GM21737 (cell line): ENCODE data around the gene IL13.

Source experiments
- ATAC-seq: cut with Tn5 transposase; IDR thresholded peaks from one replicate; pipeline ENCODE4 v1.9.1; 2021; ENCODE audit warnings: mild to moderate bottlenecking, moderate library complexity; ENCODE audit not compliant: unreplicated experiment

IL13 gene

GRCh38 chr5:132669455-132669820, 11.5 kb downstream of the IL13 start:
- no peak for ATAC-seq

GRCh38 chr5:132669966-132670882, 12.3 kb downstream of the IL13 start:
- no peak for ATAC-seq

DNA sequence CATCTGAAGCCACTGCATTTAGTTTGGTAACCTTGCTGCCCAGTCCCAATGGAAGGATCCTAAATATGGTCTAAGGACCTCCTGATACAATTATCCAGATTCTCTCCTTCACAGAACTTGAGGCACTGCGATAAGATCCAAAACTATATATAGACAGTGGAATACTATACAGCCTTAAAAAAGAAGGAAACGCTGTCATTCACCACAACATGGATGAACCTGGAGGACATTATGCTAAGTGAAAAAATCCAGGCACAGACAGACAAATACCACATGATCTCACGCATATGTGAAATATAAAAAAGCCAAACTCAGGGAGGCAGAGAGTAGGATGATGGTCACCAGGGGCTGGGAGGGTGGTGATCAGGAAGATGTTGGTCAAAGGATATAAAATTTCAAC, 13.0 kb downstream of the IL13 start:
- ATAC-seq = no peak

- ATAC-seq = no peak
These were observed 15.5 kb downstream of the IL13 start for GRCh38 chr5:132673488-132673887.

GRCh38 chr5:132673939-132674630, 16.1 kb downstream of the IL13 start, which contains the start of gene IL4:
Gene IL4 (plus strand): TSS chr5:132673989. CDS start chr5:132674051, 62 bp downstream.
- ATAC-seq = no peak

DNA sequence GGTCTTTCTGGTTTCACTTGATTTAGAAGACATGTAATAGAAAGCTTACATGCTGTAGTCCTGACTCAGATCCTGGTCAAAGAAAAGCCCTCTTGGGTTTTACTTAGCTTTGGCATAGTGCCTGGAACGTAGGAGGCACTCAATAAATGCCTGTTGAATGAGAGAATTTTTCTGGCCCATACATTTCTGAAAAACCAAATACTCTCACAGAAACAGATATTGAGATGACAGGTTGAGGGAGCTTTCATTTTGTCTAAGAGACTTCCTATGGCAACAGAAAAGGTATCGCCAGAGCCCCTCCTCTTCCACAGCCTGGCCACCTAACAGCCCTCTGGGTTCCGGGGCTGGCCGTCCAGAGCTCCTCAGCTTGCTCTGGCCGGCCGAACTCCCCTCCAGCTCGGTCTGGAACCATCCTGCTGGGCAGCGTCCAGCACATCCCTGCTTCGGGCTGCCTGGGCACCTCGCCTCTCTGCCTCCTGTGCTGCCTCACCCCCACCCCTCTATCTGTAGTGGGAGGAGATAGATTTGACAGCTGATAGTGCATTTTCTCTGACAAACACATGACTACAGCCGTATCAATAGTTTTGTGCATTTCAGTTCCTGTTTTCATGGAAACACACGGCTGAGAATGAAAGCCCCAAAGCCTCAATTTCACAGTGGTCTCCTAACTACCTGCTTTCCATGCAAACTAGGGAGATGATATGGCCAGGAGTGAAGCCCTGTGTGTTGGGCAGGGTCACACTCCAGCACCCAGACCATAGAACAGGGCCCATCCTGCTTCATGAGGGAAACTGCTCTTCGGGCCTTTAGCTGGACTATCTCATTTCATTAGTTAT, 16.9 kb downstream of the IL13 start:
- peak; percentile 71 for ATAC-seq

GRCh38 chr5:132675936-132676689, 18.1 kb downstream of the IL13 start:
- ATAC-seq = no peak

DNA sequence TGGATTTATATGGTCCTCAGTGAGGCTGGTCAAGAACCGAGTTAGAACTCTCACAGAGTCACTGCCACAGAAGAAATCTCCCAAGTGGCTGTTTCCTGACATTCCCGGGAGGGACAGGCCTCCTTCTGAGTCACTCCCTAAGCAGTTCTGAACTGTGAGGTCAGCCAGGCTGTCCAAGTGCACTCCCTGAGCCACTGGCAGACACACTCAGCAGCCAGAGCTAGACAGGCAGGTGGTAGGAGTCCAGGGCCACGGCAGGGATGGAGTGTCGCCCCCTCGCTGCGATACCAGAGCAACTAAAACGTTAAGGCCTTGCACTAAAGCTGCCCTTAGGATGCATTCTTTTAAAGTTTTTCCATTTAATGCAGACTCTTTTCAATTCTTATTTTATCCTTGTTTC, 19.2 kb downstream of the IL13 start:
- ATAC-seq = no peak

DNA sequence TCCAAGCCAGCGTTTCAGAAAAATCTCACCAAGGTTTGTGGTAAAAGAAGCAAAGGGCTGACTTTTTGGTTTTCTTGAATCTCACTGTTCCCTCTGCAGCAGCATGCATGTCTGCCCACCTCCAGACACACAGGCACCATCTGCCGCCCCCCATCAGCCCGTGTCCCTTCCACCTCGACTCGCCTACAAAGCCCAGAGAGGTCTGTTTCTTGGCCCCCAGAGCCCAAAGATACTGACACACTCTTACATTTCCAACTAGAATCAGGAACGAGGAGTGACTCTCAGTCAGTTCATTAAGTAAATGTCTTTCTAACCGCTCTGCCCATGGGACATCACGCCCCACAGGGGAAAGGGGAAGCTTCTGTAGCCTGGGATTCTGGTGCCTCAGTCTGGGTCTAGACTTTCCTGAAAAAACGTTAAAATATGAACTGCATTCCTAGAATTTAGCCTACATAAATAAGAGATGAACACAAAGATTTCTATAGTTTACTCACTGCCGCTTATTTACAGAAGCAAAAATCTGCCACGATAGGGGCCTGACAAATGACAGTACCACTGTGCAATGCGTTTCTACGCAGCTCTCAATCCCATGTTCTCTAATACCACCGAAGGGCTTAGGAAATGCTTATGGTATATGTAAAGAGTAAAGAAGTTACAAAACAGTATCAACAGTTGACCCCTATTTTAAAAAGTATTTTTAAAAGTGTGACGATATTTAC, 19.9 kb downstream of the IL13 start:
- no peak for ATAC-seq

GRCh38 chr5:132678735-132679134, 20.8 kb downstream of the IL13 start:
- ATAC-seq = no peak

GRCh38 chr5:132679166-132679565, 21.2 kb downstream of the IL13 start:
- ATAC-seq = no peak

DNA sequence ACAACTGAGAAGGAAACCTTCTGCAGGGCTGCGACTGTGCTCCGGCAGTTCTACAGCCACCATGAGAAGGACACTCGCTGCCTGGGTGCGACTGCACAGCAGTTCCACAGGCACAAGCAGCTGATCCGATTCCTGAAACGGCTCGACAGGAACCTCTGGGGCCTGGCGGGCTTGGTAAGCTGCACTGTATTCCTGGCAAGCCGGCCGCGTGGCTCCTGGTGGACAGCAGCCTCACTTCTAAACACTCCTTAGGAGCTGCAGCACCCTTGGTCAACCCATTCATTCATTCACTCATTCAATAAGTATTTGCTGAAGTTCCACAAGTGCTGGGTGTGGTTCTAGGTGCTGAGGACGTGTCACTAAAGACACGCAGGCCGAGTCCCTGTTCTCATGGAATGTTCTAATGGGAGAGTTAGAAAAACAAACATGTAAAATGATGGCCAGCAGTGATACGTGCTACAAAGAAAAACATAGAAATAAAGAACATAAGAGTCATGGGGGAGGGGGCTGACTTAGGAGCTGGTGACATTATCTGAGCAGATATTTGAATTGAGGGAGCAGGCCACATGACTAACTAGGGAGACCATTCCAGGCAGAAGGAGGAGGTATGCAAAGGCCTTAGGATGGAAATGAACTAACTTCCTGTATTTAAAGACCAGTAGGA, 21.9 kb downstream of the IL13 start:
- no peak for ATAC-seq

GRCh38 chr5:132680780-132681475, 23.0 kb downstream of the IL13 start:
- no peak for ATAC-seq

DNA sequence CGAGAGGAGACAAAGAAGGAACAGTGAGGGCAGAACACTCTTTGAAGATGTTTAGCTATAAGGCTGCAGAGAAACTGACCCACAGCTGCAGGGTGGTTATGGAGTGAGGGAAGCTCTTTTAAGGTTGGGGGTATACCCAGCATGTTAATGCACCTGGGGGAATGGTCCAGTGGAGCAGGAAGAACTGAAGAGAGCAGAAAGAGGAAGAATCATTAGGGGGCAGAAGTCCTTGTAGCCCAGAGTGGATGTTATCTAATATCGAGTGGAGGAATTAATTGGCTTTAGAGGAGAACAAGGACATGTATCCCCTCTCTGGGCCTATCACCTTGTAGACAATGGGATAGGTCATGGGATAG, 23.5 kb downstream of the IL13 start:
- ATAC-seq = no peak

GRCh38 chr5:132681983-132682382, 24.0 kb downstream of the IL13 start:
- ATAC-seq = no peak

DNA sequence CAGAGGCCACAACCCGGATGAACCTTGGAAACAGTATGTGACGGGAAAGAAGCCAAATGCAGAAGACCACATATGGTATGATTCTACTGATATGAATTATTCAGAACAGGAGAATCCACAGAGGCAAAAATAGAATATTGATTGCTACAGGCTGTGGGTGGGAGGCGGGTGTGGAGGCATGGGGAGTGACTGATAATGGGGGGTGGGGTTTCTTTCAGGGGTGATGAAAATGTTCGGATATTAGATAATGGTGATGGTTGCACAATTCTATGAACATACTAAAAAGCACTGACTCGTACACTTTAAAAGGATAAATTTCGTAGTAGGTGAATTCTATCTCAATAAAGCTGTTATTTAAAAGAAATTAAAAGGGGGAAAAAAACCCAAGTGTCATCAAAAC, 26.5 kb downstream of the IL13 start:
- no peak for ATAC-seq

- ATAC-seq = no peak
These were observed 27.1 kb downstream of the IL13 start for GRCh38 chr5:132684922-132685720.

DNA sequence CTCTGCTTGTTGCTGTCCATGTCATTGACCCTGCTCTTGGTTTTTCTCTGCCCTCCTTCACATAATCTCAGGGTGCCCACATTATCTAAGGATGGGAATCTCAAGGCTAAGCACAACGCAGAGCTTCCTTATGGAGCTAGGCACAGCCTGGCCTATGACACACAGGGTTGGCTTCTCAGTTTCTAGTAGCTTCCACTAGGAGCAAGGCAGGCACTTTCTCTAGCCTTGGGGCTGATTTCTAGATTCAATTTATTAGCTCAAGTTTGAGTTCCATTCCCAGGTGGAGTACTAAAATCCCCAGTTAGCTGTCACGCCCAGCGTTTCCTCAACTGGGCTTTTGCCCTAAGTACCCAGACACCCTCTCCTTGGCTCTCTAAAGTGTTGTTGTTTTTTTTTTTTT, 28.2 kb downstream of the IL13 start:
- no peak for ATAC-seq
